ENCODE data around the gene NAA80. TPM values are rescaled to one million over a fixed set of nuclear protein-coding genes. Genes with fewer than 3 reads are reported as not detected.

The NAA80 gene
- total RNA-seq, 2 experiments from 2014 or later = 18.8 to 19.6 TPM

DNA sequence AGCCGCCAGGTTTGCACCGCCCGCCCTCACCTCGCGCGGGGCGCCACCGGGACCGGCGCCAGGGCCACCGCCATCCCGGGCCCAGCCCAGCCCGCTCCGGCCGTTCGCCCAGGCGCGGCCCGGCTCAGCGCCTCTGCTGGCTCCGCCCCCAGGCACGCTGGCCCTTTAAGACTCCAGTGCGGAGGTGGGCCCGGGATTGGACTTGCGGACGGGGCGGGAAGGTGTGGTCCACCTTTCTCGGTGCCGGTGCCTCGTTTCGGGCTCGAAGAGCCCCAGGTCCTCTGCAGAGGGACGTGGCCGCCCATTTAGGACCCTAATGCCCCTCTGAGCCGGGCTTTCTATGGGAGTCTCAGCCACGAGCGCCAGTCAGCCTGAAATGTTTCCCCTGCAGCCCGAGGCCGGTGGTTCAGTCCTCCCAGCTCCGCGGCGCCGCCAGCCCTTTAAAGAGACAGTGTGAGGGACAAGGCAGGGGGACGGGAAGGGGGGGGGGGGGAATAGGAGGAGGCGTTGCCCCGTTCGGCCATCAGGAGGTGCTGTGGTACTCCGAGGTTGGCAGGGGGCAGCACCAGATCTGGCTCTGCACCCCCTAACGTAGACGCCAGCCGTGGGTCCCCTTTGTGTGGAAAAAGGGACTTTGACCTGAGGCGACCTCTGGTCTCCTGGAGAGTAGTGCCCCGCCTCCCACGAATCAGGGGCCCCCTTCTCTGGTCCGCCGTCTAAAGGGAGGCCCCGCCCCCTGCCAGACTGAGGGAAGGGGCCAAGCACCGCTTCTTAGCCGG is 22.3 kb upstream of the NAA80 start:
- Mint-ChIP-seq H3K27me3 (no peaks in the 10 kb centered on the region), H3K4me1 (ENCODE audit: low read depth) (peaks cover 30% of the 10 kb centered on the region), H3K9me3 (no peaks in the 10 kb centered on the region), H3K36me3 (peaks cover 2% of the 10 kb centered on the region), H3K27ac (peak overlapping the region; percentile 86), H3K4me3 (peak overlapping the region; percentile 77)
- peak; percentile 88 for DNase-seq
- CTCF ChIA-PET = interaction anchor here (0.5 to 2.2 kb wide), 10 partner anchors 10 to 221 kb away, joined by 3 to 16 read pairs (median 4); partner anchors contain the start of genes GNAI2, HYAL3 and NAA80
- intact Hi-C loops (cut with micrococcal nuclease) = loop anchor here (1.0 kb wide), 2 partner anchors 16 to 22 kb away; partner anchors contain the start of genes HYAL3 and NAA80
- POLR2A ChIA-PET = interaction anchor here (0.6 kb wide), 1 partner anchor 12 kb away, joined by 3 read pairs; no protein-coding TSS in a partner anchor

DNA sequence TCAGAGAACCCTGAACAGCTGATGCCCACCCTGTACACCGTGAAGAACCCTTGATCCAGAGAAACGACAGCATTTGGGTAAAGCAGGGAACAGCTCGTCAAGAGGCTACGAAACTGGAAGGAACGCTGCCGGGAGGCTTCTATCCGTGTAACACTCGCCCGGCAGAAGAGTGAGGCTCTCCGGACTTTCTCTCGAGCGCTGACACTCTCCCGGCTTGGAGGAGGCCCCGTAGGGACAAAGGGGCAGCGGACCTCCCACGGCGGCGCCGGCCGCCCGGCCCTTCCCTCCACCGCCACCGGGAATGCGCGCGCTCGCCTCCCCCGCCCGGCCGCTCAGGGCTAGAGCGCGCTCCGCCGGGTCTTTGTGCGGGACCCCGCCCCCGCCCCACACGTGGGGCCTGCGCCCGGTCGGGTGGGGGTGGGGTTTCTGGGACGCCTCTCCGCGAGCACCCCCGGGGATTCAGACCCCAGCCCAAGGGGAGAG is 21.7 kb upstream of the NAA80 start:
- peak overlapping the region; percentile 16 for H3K27ac Mint-ChIP-seq
- no peaks in the 10 kb centered on the region for H3K36me3 Mint-ChIP-seq
- H3K27me3 Mint-ChIP-seq = no peaks in the 10 kb centered on the region
- peaks cover 33% of the 10 kb centered on the region for H3K4me1 Mint-ChIP-seq (ENCODE audit: low read depth)
- ChIA-PET CTCF (interaction anchor here (0.5 to 2.2 kb wide), 11 partner anchors 10 to 221 kb away, joined by 3 to 16 read pairs (median 4); partner anchors contain the start of genes HYAL3 and NAA80), POLR2A (interaction anchor here (2.4 kb wide), 1 partner anchor 15 kb away, joined by 7 read pairs; no protein-coding TSS in a partner anchor)
- peak; percentile 70 for DNase-seq
- peak overlapping the region; percentile 78 for H3K4me3 Mint-ChIP-seq
- no peaks in the 10 kb centered on the region for H3K9me3 Mint-ChIP-seq
- intact Hi-C loops (cut with micrococcal nuclease) = loop anchor here (1.0 kb wide), 2 partner anchors 16 to 22 kb away; partner anchors contain the start of genes HYAL3 and NAA80

- Mint-ChIP-seq H3K4me1 (ENCODE audit: low read depth) (peaks cover 33% of the 10 kb centered on the region), H3K36me3 (no peaks in the 10 kb centered on the region), H3K9me3 (no peaks in the 10 kb centered on the region), H3K4me3 (peak overlapping the region; percentile 78), H3K27me3 (no peaks in the 10 kb centered on the region), H3K27ac (no peak overlapping the region)
- POLR2A ChIA-PET = interaction anchor here (2.4 kb wide), 1 partner anchor 16 kb away, joined by 7 read pairs; no protein-coding TSS in a partner anchor
- CTCF ChIA-PET = interaction anchor here (1.0 to 2.2 kb wide), 3 partner anchors 21 to 73 kb away, joined by 3 to 16 read pairs (median 3); partner anchors contain the start of genes HYAL3 and NAA80
- no peak for DNase-seq
- intact Hi-C loops (cut with micrococcal nuclease) = no loop called here
These were observed 20.9 kb upstream of the NAA80 start for GRCh38 chr3:50319894-50320625.

- intact Hi-C loops (cut with micrococcal nuclease) = no loop called here
- peaks cover 33% of the 10 kb centered on the region for H3K4me1 Mint-ChIP-seq (ENCODE audit: low read depth)
These were observed 20.1 kb upstream of the NAA80 start for GRCh38 chr3:50319181-50319893.

GRCh38 chr3:50318615-50319014 is 19.4 kb upstream of the NAA80 start:
- Mint-ChIP-seq H3K27me3 (no peaks in the 10 kb centered on the region), H3K27ac (no peak overlapping the region), H3K4me3 (no peak overlapping the region), H3K4me1 (ENCODE audit: low read depth) (peaks cover 33% of the 10 kb centered on the region), H3K36me3 (no peaks in the 10 kb centered on the region), H3K9me3 (no peaks in the 10 kb centered on the region)
- intact Hi-C loops (cut with micrococcal nuclease) = no loop called here
- no peak for DNase-seq
- POLR2A ChIA-PET = interaction anchor here (1.4 to 2.4 kb wide), 3 partner anchors 9 to 19 kb away, joined by 4 to 7 read pairs (median 7); partner anchors contain the start of genes HYAL3, NAA80 and TUSC2
- CTCF ChIA-PET = interaction anchor here (0.6 to 0.7 kb wide), 2 partner anchors 62 to 92 kb away, joined by 3 read pairs; no protein-coding TSS in a partner anchor

More at GRCh38 chr3:50319181-50319893, 20.1 kb upstream of the NAA80 start:
- Mint-ChIP-seq H3K36me3 (no peaks in the 10 kb centered on the region), H3K4me3 (no peak overlapping the region), H3K27ac (no peak overlapping the region), H3K27me3 (no peaks in the 10 kb centered on the region), H3K9me3 (no peaks in the 10 kb centered on the region)
- no peak for DNase-seq
- POLR2A ChIA-PET = interaction anchor here (1.4 to 2.4 kb wide), 3 partner anchors 9 to 20 kb away, joined by 4 to 7 read pairs (median 7); partner anchors contain the start of genes HYAL3, NAA80 and TUSC2
- CTCF ChIA-PET = interaction anchor here (0.6 to 0.7 kb wide), 2 partner anchors 63 to 92 kb away, joined by 3 read pairs; no protein-coding TSS in a partner anchor

DNA sequence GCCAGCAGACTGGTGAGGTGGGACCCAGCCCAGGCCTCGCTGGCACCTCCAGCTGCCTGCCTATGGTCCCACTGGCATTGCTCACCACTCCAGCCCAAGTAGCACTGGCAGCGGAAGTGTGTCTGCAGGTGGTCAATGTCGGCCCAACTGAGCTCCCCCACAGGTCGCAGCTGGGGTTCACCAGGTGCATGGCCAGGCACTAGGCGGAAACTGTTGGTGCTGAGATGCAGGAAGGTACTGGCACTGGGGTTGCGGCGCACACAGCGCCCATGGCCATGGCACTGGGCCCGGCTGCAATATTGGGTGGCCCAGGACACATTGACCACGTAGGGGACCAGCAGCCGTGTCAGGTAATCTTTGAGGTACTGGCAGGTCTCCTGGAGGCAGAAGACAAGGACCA is 19.0 kb upstream of the NAA80 start:
- no peak for DNase-seq
- no peaks in the 10 kb centered on the region for H3K9me3 Mint-ChIP-seq
- no peaks in the 10 kb centered on the region for H3K36me3 Mint-ChIP-seq
- intact Hi-C loops (cut with micrococcal nuclease) = no loop called here
- no peak overlapping the region for H3K27ac Mint-ChIP-seq
- H3K27me3 Mint-ChIP-seq = no peaks in the 10 kb centered on the region
- peaks cover 32% of the 10 kb centered on the region for H3K4me1 Mint-ChIP-seq (ENCODE audit: low read depth)
- ChIA-PET CTCF (interaction anchor here (2.4 kb wide), 1 partner anchor 8 kb away, joined by 8 read pairs; no protein-coding TSS in a partner anchor), POLR2A (interaction anchor here (1.4 to 2.2 kb wide), 2 partner anchors 10 to 18 kb away, joined by 4 to 7 read pairs; partner anchors contain the start of genes HYAL3, NAA80 and TUSC2)
- H3K4me3 Mint-ChIP-seq = no peak overlapping the region

- no peaks in the 10 kb centered on the region for H3K27me3 Mint-ChIP-seq
- peaks cover 29% of the 10 kb centered on the region for H3K4me1 Mint-ChIP-seq (ENCODE audit: low read depth)
- no peak overlapping the region for H3K4me3 Mint-ChIP-seq
- intact Hi-C loops (cut with micrococcal nuclease) = no loop called here
- H3K9me3 Mint-ChIP-seq = no peaks in the 10 kb centered on the region
- ChIA-PET CTCF (interaction anchor here (2.4 kb wide), 1 partner anchor 9 kb away, joined by 8 read pairs; no protein-coding TSS in a partner anchor), POLR2A (interaction anchor here (2.2 kb wide), 1 partner anchor 11 kb away, joined by 7 read pairs; the partner anchor contains the start of gene TUSC2)
- H3K27ac Mint-ChIP-seq = peak overlapping the region; percentile 81
- DNase-seq = no peak
- H3K36me3 Mint-ChIP-seq = no peaks in the 10 kb centered on the region
These were observed 18.1 kb upstream of the NAA80 start for GRCh38 chr3:50317300-50317699.

GRCh38 chr3:50316657-50317242 is 17.5 kb upstream of the NAA80 start:
- Mint-ChIP-seq H3K9me3 (no peaks in the 10 kb centered on the region), H3K27me3 (no peaks in the 10 kb centered on the region), H3K4me1 (ENCODE audit: low read depth) (peaks cover 29% of the 10 kb centered on the region), H3K4me3 (peak overlapping the region; percentile 20), H3K36me3 (no peaks in the 10 kb centered on the region), H3K27ac (peak overlapping the region; percentile 81)
- ChIA-PET POLR2A (no interaction called here), CTCF (interaction anchor here (2.4 kb wide), 1 partner anchor 9 kb away, joined by 8 read pairs; no protein-coding TSS in a partner anchor)
- intact Hi-C loops (cut with micrococcal nuclease) = loop anchor here (1.0 kb wide), 1 partner anchor 12 kb away; no protein-coding TSS in a partner anchor
- DNase-seq = peak; percentile 82

- ChIA-PET CTCF (interaction anchor here (1.0 to 2.5 kb wide), 3 partner anchors 10 to 40 kb away, joined by 3 to 13 read pairs (median 3); partner anchors contain the start of gene LSMEM2), POLR2A (interaction anchor here (1.3 to 1.4 kb wide), 2 partner anchors 15 to 22 kb away, joined by 4 to 5 read pairs; partner anchors contain the start of genes HYAL3 and NAA80)
- Mint-ChIP-seq H3K4me3 (no peak overlapping the region), H3K9me3 (no peaks in the 10 kb centered on the region), H3K36me3 (peaks cover 3% of the 10 kb centered on the region), H3K4me1 (ENCODE audit: low read depth) (peaks cover 22% of the 10 kb centered on the region), H3K27ac (no peak overlapping the region), H3K27me3 (no peaks in the 10 kb centered on the region)
- intact Hi-C loops (cut with micrococcal nuclease) = no loop called here
- no peak for DNase-seq
These were observed 15.6 kb upstream of the NAA80 start for GRCh38 chr3:50314816-50315215.

GRCh38 chr3:50314342-50314741 is 15.1 kb upstream of the NAA80 start:
- Mint-ChIP-seq H3K4me3 (no peak overlapping the region), H3K27ac (no peak overlapping the region), H3K27me3 (no peaks in the 10 kb centered on the region), H3K4me1 (ENCODE audit: low read depth) (peaks cover 18% of the 10 kb centered on the region), H3K36me3 (peaks cover 3% of the 10 kb centered on the region), H3K9me3 (no peaks in the 10 kb centered on the region)
- intact Hi-C loops (cut with micrococcal nuclease) = no loop called here
- ChIA-PET POLR2A (interaction anchor here (1.3 to 1.4 kb wide), 2 partner anchors 15 to 23 kb away, joined by 4 to 5 read pairs; partner anchors contain the start of genes HYAL3 and NAA80), CTCF (interaction anchor here (2.5 kb wide), 1 partner anchor 10 kb away, joined by 13 read pairs; no protein-coding TSS in a partner anchor)
- no peak for DNase-seq
